HepG2 (cell line): Measurements from ENCODE around the gene DYNC2H1. TPM values are rescaled to one million over a fixed set of nuclear protein-coding genes. Genes with fewer than 3 reads are reported as not detected.

Experiments used
- ATAC-seq: fragments of 200-7000 bp; cut with Tn5 transposase; 3 replicates; pipeline ENCODE4 v1.9.1; 2020; ENCODE audit warnings: mild to moderate bottlenecking, moderate library complexity
- BruUV-seq: library from RNA; stranded (reverse); fragments of 400-500 nt; replicated peaks from 2 replicates; lab custom pipeline; 2021; lab: Mats Ljungman, UMichigan
- CTCF ChIA-PET: fragments of 300-600 bp; formaldehyde crosslinking; extraction: SDS; loops from one replicate; lab custom pipeline; 2021; ENCODE audit warnings: low total read pairs, inconsistent platforms, low intra/inter-chr PET ratio; lab: Yijun Ruan, JAX
- POLR2A ChIA-PET: fragments of 350-600 bp; sonication (Branson Sonifier 250); formaldehyde crosslinking; loops from one replicate; lab custom pipeline; 2020; ENCODE audit warnings: antibody characterized with exemption, inconsistent platforms; lab: Yijun Ruan, JAX
- DNase-seq: peaks from one replicate; pipeline ENCODE4 v3.0.0-alpha.2; 2015; ENCODE audit warnings: low spot score
- FAIRE-seq: peaks from 3 replicates; lab custom pipeline; 2011; peaks lifted over from hg19 to GRCh38; lab: Jason Lieb, UNC
- H2AFZ ChIP-seq: one replicate; pipeline ENCODE4 v1.6.1; 2011; ENCODE audit warnings: low read length, inconsistent platforms
- H3K27ac ChIP-seq: fragments of 300-600 bp; 3 replicates; pipeline ENCODE4 v1.8.0; 2011; ENCODE audit warnings: mixed run types, mild to moderate bottlenecking, mixed read lengths, low read length, inconsistent platforms; ENCODE audit not compliant: insufficient read depth; ENCODE audit errors: extremely low read length
- H3K27me3 ChIP-seq, 2 experiments: fragments of 200-600 bp in 1 of 2; 2 replicates in 1 of 2; 3 replicates in 1 of 2; pipeline versions ENCODE4 v1.6.0 to v1.8.0; 2011; ENCODE audit warnings: low read length in 2 of 2, mild to moderate bottlenecking in 2 of 2, moderate library complexity in 2 of 2, inconsistent platforms in 1 of 2; ENCODE audit not compliant: insufficient read depth in 2 of 2, control insufficient read depth in 1 of 2
- H3K36me3 ChIP-seq, 2 experiments: fragments of 200-600 bp in 1 of 2; replicated peaks in 1 of 2; 2 replicates in 1 of 2; 3 replicates in 1 of 2; pipeline versions ENCODE4 v1.5.1 to v1.8.0; 2011; ENCODE audit warnings: low read length in 2 of 2, inconsistent platforms in 1 of 2; ENCODE audit not compliant: insufficient read depth in 2 of 2, control insufficient read depth in 1 of 2
- H3K4me1 ChIP-seq: 2 replicates; pipeline ENCODE4 v1.5.1; 2012; ENCODE audit warnings: low read length, inconsistent platforms; ENCODE audit not compliant: insufficient read depth
- H3K4me2 ChIP-seq: 2 replicates; pipeline ENCODE4 v1.6.0; 2011; ENCODE audit warnings: low read depth, low read length, inconsistent platforms
- H3K4me3 ChIP-seq, 3 experiments: fragments of 200-600 bp in 1 of 3; sonication (generic), shearing (Covaris generic) in 1 of 3; replicated peaks in 1 of 3; 2 replicates each; pipeline ENCODE4 v1.5.1; 2011 to 2016; ENCODE audit warnings: low read length in 3 of 3, inconsistent platforms in 2 of 3, low read depth in 2 of 3, mild to moderate bottlenecking in 2 of 3, control low read depth in 1 of 3, mixed read lengths in 1 of 3; ENCODE audit not compliant: insufficient read depth in 1 of 3
- H3K79me2 ChIP-seq: one replicate; pipeline ENCODE4 v1.6.1; 2011; ENCODE audit warnings: low read length, inconsistent platforms; ENCODE audit not compliant: insufficient read depth
- H3K9ac ChIP-seq: 2 replicates; pipeline ENCODE4 v1.6.0; 2011; ENCODE audit warnings: mild to moderate bottlenecking, low read depth, low read length, inconsistent platforms; ENCODE audit not compliant: insufficient read depth
- H3K9me3 ChIP-seq: 2 replicates; pipeline ENCODE4 v1.5.1; 2012; ENCODE audit warnings: mild to moderate bottlenecking, low read length
- H4K20me1 ChIP-seq: 2 replicates; pipeline ENCODE4 v1.6.0; 2011; ENCODE audit warnings: inconsistent platforms, mild to moderate bottlenecking, low read length, moderate library complexity; ENCODE audit not compliant: insufficient read depth
- ARID2 ChIP-seq: sonication (generic); formaldehyde crosslinking; IDR thresholded peaks from 2 replicates; pipeline ENCODE4 v1.8.1; 2022; ENCODE audit warnings: mild to moderate bottlenecking, missing genetic modification reagents, borderline replicate concordance
- CCAR2 ChIP-seq: fragments of 200-400 bp; formaldehyde crosslinking; optimal IDR thresholded peaks from 2 replicates; pipeline ENCODE3; 2018; ENCODE audit warnings: low read depth, mild to moderate bottlenecking, low read length, moderate library complexity
- GFI1 ChIP-seq: sonication (generic); formaldehyde crosslinking; IDR thresholded peaks from 2 replicates; pipeline ENCODE4 v1.5.0; 2020; ENCODE audit warnings: missing genetic modification reagents, mild to moderate bottlenecking, borderline replicate concordance
- JUNB ChIP-seq: sonication (generic); formaldehyde crosslinking; IDR thresholded peaks from 2 replicates; pipeline ENCODE4 v1.8.0; 2022; ENCODE audit warnings: missing genetic modification reagents, mild to moderate bottlenecking, borderline replicate concordance
- KDM5A ChIP-seq: fragments of 200-600 bp; sonication (generic); IDR thresholded peaks from 2 replicates; pipeline ENCODE4 v1.7.0; 2018; ENCODE audit warnings: antibody characterized with exemption, mild to moderate bottlenecking, low read length, borderline replicate concordance
- NFE2L2 ChIP-seq: fragments of 150-350 bp; IDR thresholded peaks from 2 replicates; pipeline ENCODE4 v1.6.1; 2014; ENCODE audit warnings: low read length
- SP4 ChIP-seq: sonication (generic); formaldehyde crosslinking; IDR thresholded peaks from 2 replicates; pipeline ENCODE4 v1.8.1; 2023; ENCODE audit warnings: mild to moderate bottlenecking, missing genetic modification reagents
- ZFP41 ChIP-seq: sonication (generic); formaldehyde crosslinking; IDR thresholded peaks from 2 replicates; pipeline ENCODE4 v1.4.0; 2020; ENCODE audit warnings: mild to moderate bottlenecking, missing genetic modification reagents, borderline replicate concordance
- ZNF143 ChIP-seq: sonication (generic); formaldehyde crosslinking; IDR thresholded peaks from 2 replicates; pipeline ENCODE4 v1.4.0; 2020; ENCODE audit warnings: missing genetic modification reagents
- ZNF350 ChIP-seq: sonication (generic); formaldehyde crosslinking; IDR thresholded peaks from 2 replicates; pipeline ENCODE4 v1.4.0; 2020; ENCODE audit warnings: mild to moderate bottlenecking, low read depth, missing genetic modification reagents, borderline replicate concordance
- ZNF563 ChIP-seq: sonication (generic); formaldehyde crosslinking; IDR thresholded peaks from 2 replicates; pipeline ENCODE4 v1.8.0; 2022; ENCODE audit warnings: mild to moderate bottlenecking, moderate library complexity, missing genetic modification reagents
- ZNF776 ChIP-seq: sonication (generic); formaldehyde crosslinking; IDR thresholded peaks from 2 replicates; pipeline ENCODE4 v1.4.0; 2020; ENCODE audit warnings: mild to moderate bottlenecking, missing genetic modification reagents
- WGBS: methylation state at CpG from one replicate; pipeline ENCODE4 v1.1.6; 2017; ENCODE audit warnings: low lambda C conversion rate; 5-methylcytosine and 5-hydroxymethylcytosine counted together
- in situ Hi-C: cut with HindIII; loops from 2 replicates; pipeline ENCODE4 v1.10.0; 2017; ENCODE audit warnings: low pct_unique_long_range_greater_than_20kb; ENCODE audit not compliant: extremely low pct_ligation_motif_present
- intact Hi-C: fragments of 100-400 bp; cut with micrococcal nuclease; formaldehyde crosslinking; loops from one replicate; pipeline ENCODE4 v1.10.0; 2022; ENCODE audit not compliant: unreplicated experiment
- polyA plus RNA-seq, 8 experiments: library from polyadenylated mRNA; depleted of rRNA in 3 of 8; stranded (reverse) in 7 of 8; unstranded in 1 of 8; fragments of >200 nt; fragmentation: Illumina TruSeq in 4 of 8; extraction: Trizol in 4 of 8; gene quantifications; 2 replicates each; pipeline versions ENCODE4 v1.2.1 to v1.2.3, GENCODE V29; 2011 to 2016; ENCODE audit warnings: low read depth in 4 of 8, missing spikeins in 1 of 8, mixed read lengths in 1 of 8; ENCODE audit not compliant: insufficient read depth in 1 of 8
- total RNA-seq, 5 experiments: library from RNA; depleted of rRNA; stranded (reverse); fragments of >200 nt; fragmentation: Illumina TruSeq; extraction: Trizol; gene quantifications; 2 replicates each; pipeline ENCODE4 v1.2.3, GENCODE V29; 2016; ENCODE audit warnings: low read depth in 1 of 5
- TF ChIP-seq, protein P1 (sequence below): sonication (generic); formaldehyde crosslinking; IDR thresholded peaks from 2 replicates; pipeline ENCODE4 v1.5.1; 2020; ENCODE audit warnings: missing genetic modification reagents, mild to moderate bottlenecking, borderline replicate concordance
- TF ChIP-seq, protein P2 (sequence below): sonication (generic); formaldehyde crosslinking; IDR thresholded peaks from 2 replicates; pipeline ENCODE4 v1.4.0; 2020; ENCODE audit warnings: missing genetic modification reagents
- TF ChIP-seq, protein P3 (sequence below): sonication (generic); formaldehyde crosslinking; IDR thresholded peaks from 2 replicates; pipeline ENCODE4 v1.5.0; 2020; ENCODE audit warnings: missing genetic modification reagents

The DYNC2H1 gene
- total and polyA plus RNA-seq, 2 of the 13 experiments (the other 11 are each of a cell fraction or from before 2014, with no cell fraction given): 0.49 to 0.66 TPM

- TF ChIP-seq ARID2 (CRISPR knock-in tag): no peak
These were observed 343.9 kb downstream of the DYNC2H1 start (continued) for GRCh38 chr11:103453126-103453525.

- in situ Hi-C loops (no loop called here), intact Hi-C loops (no loop called here)
- no peaks in the 10 kb centered on the region for H3K36me3 ChIP-seq
- BruUV-seq: no TSS peak
- POLR2A ChIA-PET: no interaction called here
- FAIRE-seq: no peak
- H3K4me1 ChIP-seq: no peaks in the 10 kb centered on the region
- H3K27ac ChIP-seq: no peak overlapping the region
- H3K4me3 ChIP-seq: no peak overlapping the region
- H3K9ac ChIP-seq: no peak overlapping the region
- no peak overlapping the region for H3K4me2 ChIP-seq
- no peak overlapping the region for H2AFZ ChIP-seq
- no peaks in the 10 kb centered on the region for H3K9me3 ChIP-seq
- H4K20me1 ChIP-seq: no peaks in the 10 kb centered on the region
- H3K27me3 ChIP-seq: no peaks in the 10 kb centered on the region
- CTCF ChIA-PET: no interaction called here
- WGBS: 7% methylated on average over 4 of the region's 4 CpGs
- DNase-seq: no peak
- no peak for TF ChIP-seq GFI1 (CRISPR knock-in tag)
- TF ChIP-seq JUNB (CRISPR knock-in tag): no peak
- no peak for TF ChIP-seq ZNF776 (CRISPR knock-in tag)
- no peak for TF ChIP-seq KDM5A
- no peak for TF ChIP-seq NFE2L2
- TF ChIP-seq SP4 (CRISPR knock-in tag): no peak
- no peak for TF ChIP-seq CCAR2
- TF ChIP-seq, protein P1, sequence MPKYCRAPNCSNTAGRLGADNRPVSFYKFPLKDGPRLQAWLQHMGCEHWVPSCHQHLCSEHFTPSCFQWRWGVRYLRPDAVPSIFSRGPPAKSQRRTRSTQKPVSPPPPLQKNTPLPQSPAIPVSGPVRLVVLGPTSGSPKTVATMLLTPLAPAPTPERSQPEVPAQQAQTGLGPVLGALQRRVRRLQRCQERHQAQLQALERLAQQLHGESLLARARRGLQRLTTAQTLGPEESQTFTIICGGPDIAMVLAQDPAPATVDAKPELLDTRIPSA (CRISPR knock-in tag): no peak
- TF ChIP-seq ZFP41 (CRISPR knock-in tag): no peak
- TF ChIP-seq ZNF563 (CRISPR knock-in tag): no peak
- TF ChIP-seq ZNF350 (CRISPR knock-in tag): no peak
- TF ChIP-seq ZNF143 (CRISPR knock-in tag): no peak
- TF ChIP-seq, protein P2, sequence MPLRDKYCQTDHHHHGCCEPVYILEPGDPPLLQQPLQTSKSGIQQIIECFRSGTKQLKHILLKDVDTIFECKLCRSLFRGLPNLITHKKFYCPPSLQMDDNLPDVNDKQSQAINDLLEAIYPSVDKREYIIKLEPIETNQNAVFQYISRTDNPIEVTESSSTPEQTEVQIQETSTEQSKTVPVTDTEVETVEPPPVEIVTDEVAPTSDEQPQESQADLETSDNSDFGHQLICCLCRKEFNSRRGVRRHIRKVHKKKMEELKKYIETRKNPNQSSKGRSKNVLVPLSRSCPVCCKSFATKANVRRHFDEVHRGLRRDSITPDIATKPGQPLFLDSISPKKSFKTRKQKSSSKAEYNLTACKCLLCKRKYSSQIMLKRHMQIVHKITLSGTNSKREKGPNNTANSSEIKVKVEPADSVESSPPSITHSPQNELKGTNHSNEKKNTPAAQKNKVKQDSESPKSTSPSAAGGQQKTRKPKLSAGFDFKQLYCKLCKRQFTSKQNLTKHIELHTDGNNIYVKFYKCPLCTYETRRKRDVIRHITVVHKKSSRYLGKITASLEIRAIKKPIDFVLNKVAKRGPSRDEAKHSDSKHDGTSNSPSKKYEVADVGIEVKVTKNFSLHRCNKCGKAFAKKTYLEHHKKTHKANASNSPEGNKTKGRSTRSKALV (CRISPR knock-in tag): no peak
- TF ChIP-seq, protein P3, sequence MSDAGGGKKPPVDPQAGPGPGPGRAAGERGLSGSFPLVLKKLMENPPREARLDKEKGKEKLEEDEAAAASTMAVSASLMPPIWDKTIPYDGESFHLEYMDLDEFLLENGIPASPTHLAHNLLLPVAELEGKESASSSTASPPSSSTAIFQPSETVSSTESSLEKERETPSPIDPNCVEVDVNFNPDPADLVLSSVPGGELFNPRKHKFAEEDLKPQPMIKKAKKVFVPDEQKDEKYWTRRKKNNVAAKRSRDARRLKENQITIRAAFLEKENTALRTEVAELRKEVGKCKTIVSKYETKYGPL: no peak
- no peaks in the 10 kb centered on the region for H3K79me2 ChIP-seq
- ATAC-seq: no peak
These were observed 344.9 kb downstream of the DYNC2H1 start for GRCh38 chr11:103453915-103454709.
